NCI-H748 (cell line): ENCODE measurements around the gene HDAC7.

Source experiments
- DNase-seq: peaks from one replicate; lab custom pipeline; 2025; ENCODE audit not compliant: unreplicated experiment; lab: John Stamatoyannopoulos, UW

Gene HDAC7

DNA sequence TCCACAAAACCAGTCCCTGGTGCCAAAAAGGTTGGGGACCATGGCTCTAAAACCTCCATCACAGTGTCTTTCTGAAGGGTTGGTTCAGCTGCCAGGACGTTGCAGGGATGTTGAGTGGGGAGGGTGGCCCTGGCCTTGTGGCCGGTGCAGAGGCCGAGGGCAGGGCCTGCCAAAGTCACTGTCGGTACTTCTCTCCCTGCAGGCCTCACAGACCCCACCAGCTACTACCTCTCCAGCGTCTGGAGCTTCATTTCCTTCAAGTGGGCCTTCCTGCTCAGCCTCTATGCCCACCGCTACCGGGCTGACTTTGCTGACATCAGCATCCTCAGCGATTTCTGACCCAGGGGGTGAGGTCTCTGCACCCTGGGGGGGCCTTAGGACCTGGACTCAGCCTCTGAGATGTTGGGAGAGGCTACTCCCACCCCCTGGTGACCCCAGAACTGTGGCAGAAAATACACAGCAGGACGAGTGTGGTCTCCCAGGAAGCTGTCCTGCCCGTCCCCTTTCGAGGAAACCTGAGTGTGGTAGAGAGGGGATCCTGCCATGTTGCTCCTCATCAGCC is 39.7 kb downstream of the HDAC7 start:
- no peak for DNase-seq

DNA sequence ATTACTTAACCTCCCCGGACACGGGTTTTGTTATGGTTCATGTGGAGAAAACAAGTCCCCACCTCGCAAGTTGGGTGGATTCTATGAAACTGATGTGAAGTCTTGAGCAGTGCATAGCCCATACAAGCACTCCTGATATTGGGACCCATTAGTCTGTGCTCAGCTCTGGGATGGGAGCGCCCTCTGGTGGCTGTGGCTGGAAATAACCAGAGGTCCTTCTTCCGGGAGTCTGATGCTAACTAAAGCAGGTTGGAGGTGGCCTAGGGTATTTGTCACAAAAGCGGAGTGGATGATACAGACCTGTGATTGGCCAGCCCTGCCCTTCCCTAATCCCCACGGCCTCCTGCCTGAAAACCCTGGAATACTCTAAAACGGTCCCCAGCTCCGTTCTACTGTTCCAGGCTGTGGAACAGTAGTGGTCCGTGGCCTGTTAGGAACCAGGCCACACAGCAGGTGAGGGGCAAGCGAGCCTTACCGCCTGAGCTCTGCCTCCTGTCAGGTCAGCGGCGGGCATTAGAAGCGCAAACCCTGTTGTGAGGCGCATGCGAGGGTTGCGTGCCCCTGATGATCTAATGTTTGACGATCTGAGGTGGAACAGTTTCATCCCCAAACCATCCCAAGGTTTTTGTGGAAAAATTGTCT is 40.3 kb downstream of the HDAC7 start:
- DNase-seq = peak; percentile 72

DNA sequence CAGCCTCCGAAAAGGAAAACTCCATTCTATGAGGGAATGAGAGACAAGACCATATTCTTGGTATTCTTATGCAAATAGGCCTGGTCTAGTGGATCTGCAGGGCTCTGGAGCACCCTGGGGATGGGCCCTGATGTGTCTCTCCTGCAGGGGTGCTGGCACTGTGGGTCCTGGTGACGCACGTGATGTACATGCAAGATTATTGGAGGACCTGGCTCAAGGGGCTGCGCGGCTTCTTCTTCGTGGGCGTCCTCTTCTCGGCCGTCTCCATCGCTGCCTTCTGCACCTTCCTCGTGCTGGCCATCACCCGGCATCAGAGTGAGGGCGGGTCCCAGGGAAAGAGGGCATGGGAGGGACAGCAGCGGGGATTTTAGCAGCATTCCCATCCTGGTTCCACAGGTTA is 40.8 kb downstream of the HDAC7 start:
- no peak for DNase-seq

GRCh38 chr12:47777741-47778558 is 41.8 kb downstream of the HDAC7 start:
- no peak for DNase-seq

DNA sequence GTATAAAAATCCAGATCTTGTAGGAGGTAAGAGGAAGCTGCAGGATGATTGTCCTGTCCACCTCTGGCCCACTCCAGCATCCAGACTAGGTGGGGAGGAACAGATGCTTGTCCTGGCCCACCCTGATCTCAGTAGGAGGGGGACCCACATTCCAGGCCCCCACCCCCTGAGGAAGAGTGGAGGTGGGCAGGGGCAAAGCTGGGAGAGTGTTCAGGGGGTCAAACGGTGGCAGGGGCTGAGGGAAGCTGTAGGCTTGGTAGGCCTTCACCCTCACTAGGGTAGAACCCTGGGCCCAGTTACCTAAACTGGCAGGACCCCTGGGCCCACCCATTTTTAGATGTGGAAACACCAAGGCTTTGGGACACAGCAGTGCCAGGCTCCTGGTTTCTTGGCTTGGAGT is 42.6 kb downstream of the HDAC7 start:
- no peak for DNase-seq

GRCh38 chr12:47776471-47777143 is 43.1 kb downstream of the HDAC7 start:
- no peak for DNase-seq

DNA sequence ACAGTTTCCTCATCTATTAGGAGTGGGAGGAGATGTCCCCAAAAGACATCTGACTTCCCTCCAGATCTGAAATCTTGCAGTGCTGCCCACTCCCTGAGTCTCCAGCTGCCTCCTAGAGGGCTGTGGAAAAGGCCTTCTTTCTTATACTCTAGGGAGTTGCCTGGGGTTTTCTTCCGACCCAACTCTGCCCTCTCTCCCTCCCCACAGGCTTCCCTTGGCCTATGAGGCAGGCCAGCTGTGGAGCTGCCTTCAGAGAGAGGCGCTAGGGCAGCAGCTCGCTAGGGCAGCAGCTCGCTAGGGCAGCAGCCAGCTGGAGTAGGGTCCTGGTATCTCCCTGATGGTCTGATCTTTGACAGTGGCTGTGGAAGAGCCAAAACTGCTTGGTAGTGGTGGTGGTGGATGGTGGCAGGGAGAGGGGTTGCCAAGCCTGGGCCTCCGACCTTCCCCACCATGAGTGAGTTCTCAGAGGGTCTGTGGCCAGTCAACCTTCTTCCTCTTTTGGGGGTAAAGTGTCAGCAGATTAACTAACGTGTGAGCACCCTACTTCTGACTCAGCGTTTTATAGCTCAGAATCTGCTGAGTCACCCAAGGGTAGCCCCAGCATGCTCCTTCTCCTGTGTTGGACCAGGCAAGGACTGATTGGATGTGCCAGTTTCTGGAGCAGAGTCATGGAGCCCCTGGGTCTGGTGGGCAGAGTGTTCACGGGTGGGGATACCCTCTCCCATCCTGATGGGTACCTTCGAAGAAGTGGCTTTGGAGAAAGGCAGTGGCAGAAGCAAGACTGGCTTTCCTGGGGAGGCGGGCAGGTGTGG is 44.4 kb downstream of the HDAC7 start:
- no peak for DNase-seq

- DNase-seq = no peak
These were observed 45.0 kb downstream of the HDAC7 start for GRCh38 chr12:47774663-47775062.

DNA sequence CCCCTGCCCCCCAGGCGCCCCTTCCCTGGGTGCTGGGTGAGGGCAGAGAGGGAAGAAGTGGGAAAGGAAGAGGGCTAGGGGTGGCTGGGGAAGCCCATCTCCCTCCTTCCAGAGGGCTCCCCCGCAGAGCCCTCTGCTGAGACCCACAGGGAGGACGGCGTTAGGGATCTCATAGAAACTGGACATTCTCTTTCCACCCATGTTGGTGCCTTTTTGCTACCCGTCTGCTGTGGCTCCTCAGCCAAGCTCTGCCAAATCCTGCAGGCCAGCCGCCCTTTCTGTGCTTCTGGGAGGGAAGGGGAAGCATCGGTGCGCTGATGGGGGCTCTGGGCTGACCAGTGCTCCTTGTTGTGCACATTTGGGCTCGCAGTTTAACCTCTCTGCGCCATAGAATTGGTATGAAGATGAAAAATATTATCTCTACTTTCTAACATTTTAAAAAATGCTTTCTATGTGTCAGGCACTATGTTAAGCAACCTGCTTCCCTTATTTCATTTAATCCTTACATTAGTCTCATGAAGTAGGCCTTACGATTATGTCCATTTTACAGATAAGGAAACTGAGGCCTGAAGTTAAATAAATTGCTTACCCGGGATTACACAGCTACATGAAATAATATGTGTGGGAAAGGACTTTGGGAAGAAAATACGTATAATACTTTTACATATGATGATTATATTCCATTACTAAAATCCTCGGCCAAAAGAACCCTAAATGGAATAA is 45.7 kb downstream of the HDAC7 start:
- DNase-seq = peak; percentile 35

DNA sequence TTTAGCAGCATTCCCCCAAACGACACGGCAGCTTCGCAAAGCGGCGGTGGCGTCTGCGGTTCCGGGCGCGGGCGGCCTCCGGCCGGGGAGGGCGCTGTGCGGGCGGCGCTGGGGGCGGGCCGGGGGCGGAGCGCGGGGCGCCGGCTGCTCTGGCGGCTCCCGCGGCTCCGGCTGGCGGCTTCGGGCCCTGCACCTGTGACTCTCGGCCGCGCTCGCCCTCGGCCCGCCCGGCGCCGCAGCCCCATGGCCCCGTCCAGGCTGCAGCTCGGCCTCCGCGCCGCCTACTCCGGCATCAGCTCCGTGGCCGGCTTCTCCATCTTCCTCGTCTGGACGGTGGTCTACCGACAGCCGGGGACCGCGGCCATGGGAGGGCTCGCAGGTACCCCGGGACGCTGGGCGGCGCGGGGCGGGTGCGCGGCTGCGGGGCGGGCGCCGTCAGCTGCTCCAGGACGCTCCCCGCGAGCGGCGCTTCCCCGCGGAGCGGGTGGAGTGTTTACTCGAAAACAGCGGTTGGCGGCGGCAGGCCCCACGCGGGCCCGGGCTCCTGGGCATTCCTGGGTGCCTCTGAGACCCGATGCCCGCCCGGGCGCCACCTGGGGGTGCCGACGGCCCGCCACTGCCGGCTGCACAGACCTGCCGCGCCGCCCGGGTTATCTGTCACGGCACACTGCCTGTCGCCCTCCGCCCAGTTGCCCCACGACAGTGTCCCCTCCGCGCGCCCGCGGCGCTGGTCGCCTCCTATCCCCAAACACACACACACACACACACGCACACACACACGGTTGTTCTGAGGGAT is 46.4 kb downstream of the HDAC7 start, which contains the start of gene SLC48A1:
TSS of gene SLC48A1 (plus strand) at position 177 of the 796 bp plus-strand sequence. CDS start at position 244, 67 bp downstream.
- peak; percentile 80 for DNase-seq

- no peak for DNase-seq
These were observed 47.0 kb downstream of the HDAC7 start for GRCh38 chr12:47772738-47773061.

GRCh38 chr12:47772094-47772660 is 47.5 kb downstream of the HDAC7 start:
- DNase-seq = no peak

- DNase-seq = no peak
These were observed 48.4 kb downstream of the HDAC7 start for GRCh38 chr12:47771304-47771703.

DNA sequence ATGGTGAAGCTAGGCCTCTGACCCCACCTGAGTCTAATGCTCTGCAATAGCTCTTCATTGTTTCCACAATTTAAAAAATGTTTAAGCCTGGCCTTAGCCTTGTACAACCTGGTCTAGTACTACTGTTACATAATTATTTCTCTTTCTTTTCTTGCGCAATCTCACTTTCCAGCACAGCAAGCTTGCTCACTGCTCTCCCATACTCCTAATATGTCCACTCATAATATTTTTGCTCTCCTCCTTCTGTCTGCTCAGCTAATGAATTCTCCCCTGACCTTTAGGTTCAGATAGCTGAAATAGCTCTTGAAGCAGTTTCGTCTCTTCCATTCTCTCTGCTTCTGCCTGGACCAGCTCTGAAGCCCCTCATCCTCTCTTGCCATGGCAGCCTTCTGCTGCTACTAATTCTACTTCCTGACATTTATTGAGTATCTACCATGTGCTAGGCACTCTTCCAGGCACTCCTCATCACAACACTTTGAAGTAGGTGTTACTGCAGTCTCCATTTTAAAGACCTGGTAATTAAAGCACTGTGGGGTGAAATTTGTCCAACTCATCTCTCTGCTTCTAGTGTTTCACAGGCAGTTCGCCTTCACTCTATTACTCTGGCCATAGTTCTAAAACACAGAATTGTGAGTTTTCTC is 49.5 kb downstream of the HDAC7 start:
- DNase-seq = no peak

GRCh38 chr12:47769234-47770085 is 50.2 kb downstream of the HDAC7 start:
- no peak for DNase-seq

DNA sequence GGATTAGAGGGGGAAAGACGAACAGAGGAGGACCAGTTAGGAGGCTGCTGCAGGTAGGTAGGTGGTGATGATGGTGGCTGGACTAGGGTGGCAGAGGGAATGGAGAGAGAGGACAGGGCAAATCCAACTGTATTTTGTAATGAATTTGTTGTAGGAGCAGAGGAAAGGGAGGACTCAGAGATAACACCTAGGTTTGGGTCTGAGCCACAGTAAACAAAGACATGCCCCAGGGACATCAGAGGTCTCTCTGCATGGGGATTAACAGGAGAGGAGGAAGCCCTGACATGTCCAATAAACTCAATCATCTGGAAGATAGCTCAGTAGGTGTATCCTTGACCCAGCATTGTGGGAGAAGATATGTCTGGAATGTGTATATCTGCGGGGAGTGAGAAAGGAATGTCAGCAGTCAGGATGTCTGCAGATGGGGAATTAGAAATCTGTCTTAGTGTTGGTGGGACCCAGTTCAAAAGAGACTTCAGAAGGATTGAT is 51.3 kb downstream of the HDAC7 start:
- DNase-seq = no peak

DNA sequence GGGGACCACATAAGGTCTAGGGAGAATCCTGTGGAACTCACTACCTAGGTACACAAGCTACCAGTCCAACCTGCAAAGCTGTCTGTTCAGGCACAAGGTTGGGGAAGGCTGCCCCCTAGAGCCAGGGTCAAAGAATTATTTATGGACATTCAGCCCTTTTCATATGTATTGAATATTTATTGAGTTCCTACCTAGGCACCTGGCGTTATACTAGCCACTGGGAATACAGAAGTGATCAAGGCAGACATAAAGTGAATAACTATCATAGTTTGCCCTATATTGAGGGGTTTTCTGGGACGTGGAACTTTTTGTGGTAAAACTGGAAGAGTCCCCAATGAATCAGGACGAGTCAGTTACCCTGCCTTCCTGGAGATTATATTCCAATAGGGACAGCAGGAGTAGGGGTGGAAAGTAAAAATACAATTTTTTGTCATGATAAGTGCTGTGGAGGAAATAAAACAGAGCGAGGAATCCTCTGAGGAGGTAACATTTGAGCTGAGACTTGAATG is 52.4 kb downstream of the HDAC7 start:
- peak; percentile 69 for DNase-seq
